HG02981 (cell line): ENCODE data around the gene IL20RA.
A peak's percentile ranks its signal among the peaks of the same experiment; 100 is the strongest.
"Not testable (repeated sequence)": the region's sequence is repeated elsewhere in the genome, so short reads cannot be mapped to it uniquely, and the experiment has no call there.

Experiments
- ATAC-seq: cut with Tn5 transposase; IDR thresholded peaks from one replicate; pipeline ENCODE4 v1.9.1; 2021; ENCODE audit warnings: mild to moderate bottlenecking, moderate library complexity; ENCODE audit not compliant: unreplicated experiment

IL20RA gene, protein sequence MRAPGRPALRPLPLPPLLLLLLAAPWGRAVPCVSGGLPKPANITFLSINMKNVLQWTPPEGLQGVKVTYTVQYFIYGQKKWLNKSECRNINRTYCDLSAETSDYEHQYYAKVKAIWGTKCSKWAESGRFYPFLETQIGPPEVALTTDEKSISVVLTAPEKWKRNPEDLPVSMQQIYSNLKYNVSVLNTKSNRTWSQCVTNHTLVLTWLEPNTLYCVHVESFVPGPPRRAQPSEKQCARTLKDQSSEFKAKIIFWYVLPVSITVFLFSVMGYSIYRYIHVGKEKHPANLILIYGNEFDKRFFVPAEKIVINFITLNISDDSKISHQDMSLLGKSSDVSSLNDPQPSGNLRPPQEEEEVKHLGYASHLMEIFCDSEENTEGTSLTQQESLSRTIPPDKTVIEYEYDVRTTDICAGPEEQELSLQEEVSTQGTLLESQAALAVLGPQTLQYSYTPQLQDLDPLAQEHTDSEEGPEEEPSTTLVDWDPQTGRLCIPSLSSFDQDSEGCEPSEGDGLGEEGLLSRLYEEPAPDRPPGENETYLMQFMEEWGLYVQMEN

DNA sequence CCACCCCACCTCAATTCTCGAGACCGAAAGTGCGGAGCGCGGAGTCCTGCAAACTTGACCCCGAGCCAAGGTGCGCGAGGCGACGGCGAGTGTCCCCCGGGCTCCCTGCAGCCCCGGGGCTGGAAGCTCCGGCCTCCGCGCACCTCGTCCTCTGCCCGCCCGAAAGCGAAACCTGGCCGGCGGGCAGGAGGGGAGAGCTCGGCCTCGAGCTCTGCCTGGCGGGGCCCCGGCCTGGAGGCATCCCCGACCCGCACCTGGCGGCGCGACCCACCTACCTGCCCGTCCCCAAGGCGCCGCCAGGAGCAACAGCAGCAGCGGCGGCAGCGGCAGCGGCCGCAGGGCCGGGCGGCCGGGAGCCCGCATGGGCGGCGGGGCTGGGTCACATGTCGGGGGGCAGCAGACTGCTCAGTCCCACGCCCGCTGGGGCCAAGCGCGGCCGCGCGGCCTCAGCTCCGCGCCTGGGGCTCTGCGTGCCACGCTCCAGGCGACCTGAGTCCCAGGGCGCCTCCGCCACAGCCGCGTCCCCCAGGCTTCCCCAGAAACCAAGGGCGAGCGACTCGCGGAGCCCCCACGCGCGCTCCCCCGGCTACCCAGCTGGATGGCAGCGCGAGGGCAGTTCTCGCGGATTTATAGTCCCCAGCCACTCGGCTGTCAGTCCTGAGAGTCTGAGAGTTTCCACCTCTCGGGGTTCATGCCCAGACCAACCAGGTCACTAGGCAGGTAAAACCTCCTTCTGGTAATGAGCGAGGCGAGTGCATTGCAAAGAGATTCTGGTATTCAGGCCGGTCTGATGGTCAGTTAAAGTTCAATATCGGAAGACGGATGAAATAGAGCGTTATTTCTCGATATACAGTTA, at the start of gene IL20RA:
TSS of gene IL20RA (minus strand) at position 600 of the 856 bp plus-strand sequence. CDS start at position 363, 237 bp downstream.
- ATAC-seq, result no peak

DNA sequence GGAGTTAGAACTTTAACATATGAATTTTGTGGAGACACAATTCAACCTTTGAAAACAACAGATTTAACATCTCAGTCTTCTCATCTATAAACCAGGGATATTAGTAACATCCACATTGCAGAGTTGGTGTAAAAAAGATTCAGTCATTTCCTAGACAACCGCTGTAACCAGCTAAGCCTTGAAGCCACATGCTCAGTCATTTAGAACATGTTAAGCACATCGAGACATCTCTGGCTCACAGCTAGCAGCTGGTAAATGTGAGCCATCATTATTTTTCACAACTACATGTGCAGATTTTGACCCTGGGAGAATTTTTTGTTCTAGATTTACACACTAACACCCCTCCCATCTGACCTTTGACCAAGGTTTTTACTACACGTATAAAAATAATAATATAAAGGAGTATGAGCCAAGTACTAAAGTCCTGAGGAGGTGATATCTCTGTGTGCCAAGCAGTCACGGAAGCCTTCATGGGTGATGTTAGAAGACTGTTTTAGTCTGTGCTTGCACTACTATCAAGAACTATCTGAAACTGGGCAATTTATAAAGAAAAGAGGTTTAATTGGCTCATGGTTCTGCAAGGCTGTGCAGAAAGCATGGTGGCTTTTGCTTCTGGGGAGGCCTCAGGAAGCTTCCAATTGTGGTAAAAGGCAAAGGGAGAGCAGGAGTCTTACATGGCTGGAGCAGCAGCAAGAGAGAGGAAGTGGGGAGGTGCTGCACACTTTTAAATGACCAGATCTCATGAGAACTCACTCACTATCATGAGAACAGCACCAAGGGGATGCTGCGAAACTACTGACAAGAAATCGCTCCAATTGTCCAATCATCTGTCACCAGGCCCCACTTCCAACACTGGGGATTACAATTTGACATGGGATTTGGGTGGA, 48.7 kb upstream of the IL20RA start:
- ATAC-seq, result no peak

DNA sequence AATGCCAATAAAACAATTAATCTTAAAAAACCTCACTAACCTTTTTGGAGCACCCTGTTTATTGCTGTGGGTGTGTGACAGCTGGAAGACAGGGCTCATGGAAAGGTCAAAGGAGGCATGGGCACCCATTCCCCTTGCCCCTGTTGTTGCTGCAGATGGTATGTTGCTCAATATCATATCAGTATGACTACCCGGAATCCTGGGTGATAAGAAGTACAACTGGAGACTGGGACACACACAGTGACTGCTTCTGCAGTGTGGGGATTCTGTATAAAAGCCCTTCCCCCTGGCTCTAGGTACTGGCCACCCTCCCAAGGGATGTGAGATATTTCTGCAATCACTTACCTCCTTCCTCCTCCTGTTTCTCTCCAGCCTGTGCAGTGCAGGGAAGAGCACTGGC, 47.3 kb upstream of the IL20RA start:
- no peak for ATAC-seq

GRCh38 chr6:137089305-137089704, 44.5 kb upstream of the IL20RA start:
- no peak for ATAC-seq

DNA sequence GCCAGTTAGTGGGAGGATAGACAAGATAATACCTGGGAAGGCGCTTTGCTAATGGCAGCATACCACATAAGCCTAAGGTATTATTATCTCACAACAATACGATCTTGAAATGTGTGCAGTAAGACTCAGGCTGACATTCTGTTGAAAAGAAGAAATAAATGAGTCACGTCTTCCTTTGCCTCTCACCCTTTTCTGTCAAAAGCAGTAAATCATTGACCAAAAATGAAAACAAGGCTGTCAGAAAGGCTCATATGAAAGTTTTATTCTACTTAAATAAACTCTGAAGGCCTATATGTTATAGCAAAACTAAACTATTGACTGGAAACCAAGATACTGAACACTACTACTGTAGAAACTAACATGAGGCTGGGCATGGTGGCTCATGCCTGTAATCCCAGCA, 43.1 kb upstream of the IL20RA start:
- no peak for ATAC-seq

GRCh38 chr6:137086031-137086430, 41.3 kb upstream of the IL20RA start:
- no peak for ATAC-seq

GRCh38 chr6:137084865-137085617, 40.3 kb upstream of the IL20RA start:
- ATAC-seq, result no peak

GRCh38 chr6:137084090-137084489, 39.3 kb upstream of the IL20RA start:
- ATAC-seq, result no peak

DNA sequence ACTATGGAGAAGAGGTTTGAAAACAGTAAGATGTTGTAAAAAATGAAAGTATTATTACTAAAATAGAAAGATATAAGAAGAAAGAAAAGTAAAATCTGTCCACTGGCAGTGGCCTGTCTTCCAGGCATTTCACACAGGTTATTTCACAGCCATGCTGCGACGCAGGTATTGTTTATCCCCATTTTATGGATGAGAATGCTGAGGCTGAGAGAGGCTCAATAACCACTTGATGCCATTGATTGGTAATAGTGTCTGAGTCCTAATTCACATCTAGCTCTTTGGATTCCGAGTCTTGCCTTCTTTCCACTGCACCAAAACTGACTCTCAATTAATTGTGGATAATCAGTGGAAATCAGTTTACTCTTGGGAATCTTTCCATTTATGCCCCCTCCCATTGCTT, 37.2 kb upstream of the IL20RA start:
- no peak for ATAC-seq

DNA sequence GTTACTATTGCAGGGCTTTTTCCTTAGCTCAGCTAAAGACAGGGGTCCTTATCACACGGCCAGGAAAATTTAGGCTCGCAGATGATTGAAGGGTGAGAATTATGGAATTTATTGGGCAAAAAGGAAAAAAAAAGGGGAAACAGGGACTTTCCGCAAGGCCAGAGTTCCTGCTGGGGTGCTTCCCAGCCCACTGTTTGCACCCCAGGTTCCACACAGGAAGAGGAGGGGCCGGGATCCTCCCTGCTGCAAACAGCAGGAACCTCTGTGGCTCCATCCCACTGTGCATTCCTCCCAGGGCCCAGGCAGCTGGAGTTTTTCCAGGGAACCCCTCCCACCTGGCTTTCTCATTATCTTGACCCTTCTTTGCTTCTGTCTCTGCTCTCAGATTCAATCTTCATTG, 35.9 kb upstream of the IL20RA start:
- no peak for ATAC-seq

GRCh38 chr6:137076277-137077068, 31.7 kb upstream of the IL20RA start:
- peak; percentile 100 for ATAC-seq

- not testable (repeated sequence) for ATAC-seq
Measured at GRCh38 chr6:137075790-137076189, 31.0 kb upstream of the IL20RA start.

GRCh38 chr6:137070303-137070702, 25.5 kb upstream of the IL20RA start:
- ATAC-seq, result no peak

- ATAC-seq, result no peak
Measured at GRCh38 chr6:137067399-137067798, 22.6 kb upstream of the IL20RA start.

- ATAC-seq, result no peak
Measured at GRCh38 chr6:137058037-137058436, 13.3 kb upstream of the IL20RA start.

DNA sequence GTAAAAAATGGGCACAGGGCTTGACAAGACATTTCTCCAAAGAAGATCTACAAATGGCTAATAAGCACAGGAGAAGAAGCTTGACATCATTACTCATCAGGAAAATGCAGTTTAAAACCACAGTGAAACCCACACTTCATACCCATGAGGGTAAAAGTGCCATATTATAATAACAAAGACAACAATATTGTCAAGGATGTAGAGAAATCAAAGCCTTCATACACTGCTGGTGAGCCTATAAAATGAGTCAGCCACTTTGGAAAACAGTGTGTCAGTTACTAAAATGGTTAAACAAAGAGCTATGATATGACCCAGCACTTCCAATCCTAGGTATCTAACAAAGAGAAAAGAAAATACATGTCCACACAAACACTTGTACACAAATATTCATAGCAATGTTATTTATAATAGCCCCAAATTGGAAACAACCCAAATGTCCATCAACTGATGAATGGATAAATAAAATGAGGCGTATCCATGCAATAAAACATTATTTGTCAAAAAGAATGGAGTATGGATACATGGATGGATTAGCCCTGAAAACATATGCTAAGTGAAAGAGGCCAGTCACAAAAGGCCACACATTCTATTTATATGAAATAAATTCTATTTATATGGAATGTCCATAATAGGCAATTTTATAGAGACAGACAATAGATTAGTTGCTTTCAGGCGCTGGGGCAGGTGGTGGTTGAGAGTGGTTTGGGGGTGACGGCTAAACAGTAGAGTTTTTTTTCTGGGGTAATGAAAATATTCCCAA, 11.5 kb upstream of the IL20RA start:
- ATAC-seq, result no peak

- no peak for ATAC-seq
Measured at GRCh38 chr6:137051790-137052472, 7.2 kb upstream of the IL20RA start.

DNA sequence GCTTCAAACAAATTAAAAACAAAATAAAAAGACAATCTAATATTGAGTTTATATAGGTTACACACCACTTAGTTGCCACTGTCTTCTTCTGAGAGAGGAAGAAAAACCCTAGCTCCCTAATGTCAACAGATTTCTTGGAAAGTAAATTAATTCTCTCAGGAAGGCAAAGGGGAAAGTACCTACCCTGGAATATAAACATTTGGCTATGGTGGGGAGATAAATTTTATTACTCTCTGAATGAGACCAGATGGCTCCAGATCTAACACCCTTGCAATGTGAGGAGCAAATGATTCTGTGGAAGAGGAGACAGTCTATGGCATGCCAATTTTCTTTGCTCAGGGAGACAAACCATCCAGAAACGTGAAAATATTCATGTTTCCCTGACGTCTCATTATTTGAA, 4.3 kb upstream of the IL20RA start:
- no peak for ATAC-seq
